Mucosa of gallbladder (tissue), 1 donor: Measurements from ENCODE around the gene MYO3B. TPM values are rescaled to one million over a fixed set of nuclear protein-coding genes. Genes with fewer than 3 reads are reported as not detected.
"Not testable (repeated sequence)": the region's sequence is repeated elsewhere in the genome, so short reads cannot be mapped to it uniquely, and the experiment has no call there.

ENCODE experiments used
- DNase-seq: peaks from one replicate; pipeline ENCODE4 v3.0.0-alpha.2; 2020; ENCODE audit warnings: low spot score
- total RNA-seq: library from RNA; stranded (reverse); gene quantifications from one replicate; pipeline ENCODE4 v1.2.1, GENCODE V29; 2021
- donor health status: DM: no; HTN: no; CAD: no.

Gene MYO3B
- total RNA-seq, 1 donor from 2014 or later = 0.23 TPM

GRCh38 chr2:170208967-170209366 lies 31.0 kb downstream of the MYO3B start:
- DNase-seq = no peak

- no peak for DNase-seq
Measured at GRCh38 chr2:170212625-170213280, 34.8 kb downstream of the MYO3B start.

GRCh38 chr2:170213281-170213625 lies 35.3 kb downstream of the MYO3B start:
- not testable (repeated sequence) for DNase-seq

GRCh38 chr2:170213651-170214050 lies 35.7 kb downstream of the MYO3B start:
- DNase-seq = no peak

GRCh38 chr2:170214309-170214948 lies 36.5 kb downstream of the MYO3B start:
- no peak for DNase-seq

GRCh38 chr2:170215021-170215420 lies 37.1 kb downstream of the MYO3B start:
- DNase-seq = no peak

GRCh38 chr2:170216428-170216827 lies 38.5 kb downstream of the MYO3B start:
- DNase-seq = no peak

- DNase-seq = no peak
Measured at GRCh38 chr2:170216981-170217380, 39.0 kb downstream of the MYO3B start.

- DNase-seq = peak; percentile 21
Measured at GRCh38 chr2:170217778-170218251, 39.9 kb downstream of the MYO3B start.

- DNase-seq = no peak
Measured at GRCh38 chr2:170218456-170218855, 40.5 kb downstream of the MYO3B start.

GRCh38 chr2:170218931-170219330 lies 41.0 kb downstream of the MYO3B start:
- no peak for DNase-seq

- DNase-seq = no peak
Measured at GRCh38 chr2:170221317-170222288, 43.7 kb downstream of the MYO3B start.

- DNase-seq = no peak
Measured at GRCh38 chr2:170222298-170222697, 44.4 kb downstream of the MYO3B start.

GRCh38 chr2:170222842-170223241 lies 44.9 kb downstream of the MYO3B start:
- DNase-seq = no peak

GRCh38 chr2:170224692-170225294 lies 46.8 kb downstream of the MYO3B start:
- DNase-seq = no peak

- DNase-seq = no peak
Measured at GRCh38 chr2:170226216-170226615, 48.3 kb downstream of the MYO3B start.

GRCh38 chr2:170227507-170227947 lies 49.6 kb downstream of the MYO3B start:
- no peak for DNase-seq

GRCh38 chr2:170227951-170228350 lies 50.0 kb downstream of the MYO3B start:
- DNase-seq = no peak

- DNase-seq = no peak
Measured at GRCh38 chr2:170228429-170228828, 50.5 kb downstream of the MYO3B start.

GRCh38 chr2:170229125-170229524 lies 51.2 kb downstream of the MYO3B start:
- DNase-seq = no peak

GRCh38 chr2:170229744-170230143 lies 51.8 kb downstream of the MYO3B start:
- no peak for DNase-seq
